Body of pancreas (tissue), 4 donors: ENCODE measurements around the gene SLC25A21. TPM values are rescaled to one million over a fixed set of nuclear protein-coding genes. Genes with fewer than 3 reads are reported as not detected.

Experiments used
- ATAC-seq: fragments of 150-250 bp; one replicate; pipeline ENCODE4 v1.9.1; 2016
- DNase-seq, 4 donors: peaks; one replicate each; pipeline ENCODE4 v3.0.0-alpha.2; 2019
- H3K27ac ChIP-seq, 4 donors: fragments of 200-600 bp; sonication (generic); 1 replicate in 3 of 4; 2 replicates in 1 of 4; pipeline versions ENCODE4 v1.5.1 to v1.6.1; 2016 to 2019; ENCODE audit warnings: mild to moderate bottlenecking in 1 of 4, mixed read lengths in 1 of 4, moderate library complexity in 1 of 4
- H3K27me3 ChIP-seq, 2 donors: fragments of 200-600 bp; sonication (generic); one replicate each; pipeline ENCODE4 v1.6.0; 2016; ENCODE audit warnings: mild to moderate bottlenecking in 1 of 2
- H3K36me3 ChIP-seq, 2 donors: fragments of 200-600 bp; sonication (generic); replicated peaks in 1 of 2; 2 replicates each; pipeline ENCODE4 v1.5.1; 2016; ENCODE audit warnings: low read depth in 2 of 2; ENCODE audit not compliant: insufficient read depth in 1 of 2
- H3K4me1 ChIP-seq: fragments of 200-600 bp; sonication (generic); one replicate; pipeline ENCODE4 v1.6.0; 2016
- H3K4me3 ChIP-seq, 2 donors: fragments of 200-600 bp; sonication (generic); 1 replicate in 1 of 2; 2 replicates in 1 of 2; pipeline ENCODE4 v1.5.1; 2016 to 2019
- H3K9me3 ChIP-seq, 3 donors: fragments of 200-600 bp; sonication (generic); 1 replicate in 2 of 3; 2 replicates in 1 of 3; pipeline ENCODE4 v1.5.1; 2016
- POLR2A ChIP-seq, 3 donors: fragments of 450-650 bp; IDR thresholded peaks; one replicate each; pipeline ENCODE4 v1.6.1; 2016; ENCODE audit warnings: antibody characterized with exemption in 3 of 3, mild to moderate bottlenecking in 2 of 3
- WGBS, 2 donors: methylation state at CpG; one replicate each; pipeline ENCODE4 v1.1.5; 2017; 5-methylcytosine and 5-hydroxymethylcytosine counted together
- intact Hi-C: fragments of 100-400 bp; cut with DNase I; formaldehyde crosslinking; loops from one replicate; pipeline ENCODE4 v1.15.1; 2023
- total RNA-seq, 2 donors: library from RNA; depleted of rRNA; stranded (reverse); fragments of >200 nt; gene quantifications; one replicate each; pipeline ENCODE4 v1.1.0, GENCODE V29; 2016
- TF ChIP-seq, protein P1 (sequence below), 7 experiments: fragments of 450-650 bp in 4 of 7; fragments of 200-600 bp in 3 of 7; sonication (generic) in 3 of 7; IDR thresholded peaks; one replicate each; pipeline ENCODE4 v1.5.1; 2016 to 2019; ENCODE audit warnings: antibody characterized with exemption in 7 of 7

SLC25A21 gene
- total RNA-seq, 2 donors from 2014 or later, result not detected

DNA sequence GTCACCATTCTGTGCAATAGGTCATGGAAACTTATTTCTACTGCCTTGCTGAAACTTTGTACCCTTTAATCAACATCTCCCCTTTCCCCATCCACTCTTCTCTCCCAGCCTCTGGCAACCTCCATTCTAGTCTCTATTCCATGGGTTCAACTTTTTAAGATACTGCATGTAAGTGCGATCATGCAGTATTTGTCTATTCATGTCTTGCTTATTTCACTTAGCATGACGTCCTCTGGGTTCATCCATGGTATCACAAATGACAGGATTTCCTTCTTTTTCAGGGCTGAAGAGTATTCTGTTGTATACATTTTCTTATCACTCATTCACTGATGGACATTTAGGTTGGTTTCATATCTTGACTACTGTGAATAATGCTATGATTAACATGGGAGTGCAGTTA lies 288.4 kb downstream of the SLC25A21 start:
- no peak overlapping the region for H3K4me3 ChIP-seq
- no peaks in the 10 kb centered on the region for H3K36me3 ChIP-seq
- ATAC-seq (no peak), DNase-seq (no peak)
- TF ChIP-seq POLR2A (IDR thresholded peaks at IDR 0.05), result no peak
- TF ChIP-seq, protein P1, sequence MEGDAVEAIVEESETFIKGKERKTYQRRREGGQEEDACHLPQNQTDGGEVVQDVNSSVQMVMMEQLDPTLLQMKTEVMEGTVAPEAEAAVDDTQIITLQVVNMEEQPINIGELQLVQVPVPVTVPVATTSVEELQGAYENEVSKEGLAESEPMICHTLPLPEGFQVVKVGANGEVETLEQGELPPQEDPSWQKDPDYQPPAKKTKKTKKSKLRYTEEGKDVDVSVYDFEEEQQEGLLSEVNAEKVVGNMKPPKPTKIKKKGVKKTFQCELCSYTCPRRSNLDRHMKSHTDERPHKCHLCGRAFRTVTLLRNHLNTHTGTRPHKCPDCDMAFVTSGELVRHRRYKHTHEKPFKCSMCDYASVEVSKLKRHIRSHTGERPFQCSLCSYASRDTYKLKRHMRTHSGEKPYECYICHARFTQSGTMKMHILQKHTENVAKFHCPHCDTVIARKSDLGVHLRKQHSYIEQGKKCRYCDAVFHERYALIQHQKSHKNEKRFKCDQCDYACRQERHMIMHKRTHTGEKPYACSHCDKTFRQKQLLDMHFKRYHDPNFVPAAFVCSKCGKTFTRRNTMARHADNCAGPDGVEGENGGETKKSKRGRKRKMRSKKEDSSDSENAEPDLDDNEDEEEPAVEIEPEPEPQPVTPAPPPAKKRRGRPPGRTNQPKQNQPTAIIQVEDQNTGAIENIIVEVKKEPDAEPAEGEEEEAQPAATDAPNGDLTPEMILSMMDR (IDR thresholded peaks at IDR 0.05), result no peak
- intact Hi-C loops, result no loop called here
- no peak overlapping the region for H3K27ac ChIP-seq
- WGBS, 2 donors, result 64 to 84% methylated on average over 2 of the region's 2 CpGs
- H3K9me3 ChIP-seq, result peaks cover 0 to 6% (median 0%) of the 10 kb centered on the region in 3 donors
- no peaks in the 10 kb centered on the region for H3K27me3 ChIP-seq
- no peaks in the 10 kb centered on the region for H3K4me1 ChIP-seq

DNA sequence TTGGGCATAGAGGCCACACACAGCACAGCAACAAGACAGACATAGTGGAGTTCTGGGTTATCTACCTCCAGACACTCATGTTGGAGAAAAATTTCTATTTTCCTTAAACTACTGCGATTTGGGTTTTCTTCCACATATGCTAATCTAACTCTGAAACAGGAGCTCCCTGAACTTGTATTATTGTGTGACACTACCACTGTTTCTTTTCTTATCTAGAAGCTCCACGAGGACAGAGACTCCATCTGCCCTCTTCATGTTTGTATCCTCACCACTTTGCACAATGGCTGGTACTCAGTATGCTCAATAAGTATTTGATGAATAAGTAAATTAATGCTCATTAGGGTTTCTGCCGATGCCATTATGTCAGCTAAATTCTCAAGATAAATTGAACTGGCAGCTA lies 292.1 kb downstream of the SLC25A21 start:
- intact Hi-C loops, result no loop called here
- WGBS, 2 donors, result 40 to 43% methylated on average over 3 of the region's 3 CpGs
- Histone ChIP-seq H3K36me3 (no peaks in the 10 kb centered on the region), H3K27me3 (no peaks in the 10 kb centered on the region), H3K27ac (no peak overlapping the region), H3K4me1 (peaks cover under 1% of the 10 kb centered on the region), H3K4me3 (no peak overlapping the region), H3K9me3 (peaks cover 0 to 5% (median 0%) of the 10 kb centered on the region in 3 donors)
- ATAC-seq, result no peak
- no peak for DNase-seq
- no peak for TF ChIP-seq POLR2A (IDR thresholded peaks at IDR 0.05)
- TF ChIP-seq, protein P1 (IDR thresholded peaks at IDR 0.05), result no peak

DNA sequence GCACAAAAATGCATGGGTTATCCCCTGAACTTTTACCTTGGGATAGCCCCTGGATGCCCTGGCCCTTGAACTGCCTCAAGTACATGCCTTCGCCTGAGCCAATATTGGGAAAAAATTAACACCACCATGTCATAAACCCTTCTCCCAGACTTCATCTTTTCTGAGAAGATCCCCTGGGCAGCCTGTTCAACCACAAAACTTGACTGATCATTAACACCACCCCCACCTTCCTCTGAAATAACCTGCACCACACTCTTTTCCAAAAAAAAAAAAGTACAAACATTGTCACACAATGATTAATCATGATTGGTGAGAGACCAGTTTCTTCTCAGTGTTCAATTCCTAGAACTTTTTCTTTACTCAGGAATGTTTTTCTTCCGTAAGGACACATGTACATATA lies 292.8 kb downstream of the SLC25A21 start:
- H3K27ac ChIP-seq, result no peak overlapping the region
- no peak overlapping the region for H3K4me3 ChIP-seq
- intact Hi-C loops, result no loop called here
- H3K4me1 ChIP-seq, result peaks cover 7% of the 10 kb centered on the region
- H3K27me3 ChIP-seq, result no peaks in the 10 kb centered on the region
- no peaks in the 10 kb centered on the region for H3K36me3 ChIP-seq
- H3K9me3 ChIP-seq, result no peaks in the 10 kb centered on the region
- TF ChIP-seq, protein P1 (IDR thresholded peaks at IDR 0.05), result no peak
- no peak for TF ChIP-seq POLR2A (IDR thresholded peaks at IDR 0.05)
- no peak for DNase-seq
- WGBS, 2 donors, result 24 to 44% methylated on average over 2 of the region's 2 CpGs
- no peak for ATAC-seq

DNA sequence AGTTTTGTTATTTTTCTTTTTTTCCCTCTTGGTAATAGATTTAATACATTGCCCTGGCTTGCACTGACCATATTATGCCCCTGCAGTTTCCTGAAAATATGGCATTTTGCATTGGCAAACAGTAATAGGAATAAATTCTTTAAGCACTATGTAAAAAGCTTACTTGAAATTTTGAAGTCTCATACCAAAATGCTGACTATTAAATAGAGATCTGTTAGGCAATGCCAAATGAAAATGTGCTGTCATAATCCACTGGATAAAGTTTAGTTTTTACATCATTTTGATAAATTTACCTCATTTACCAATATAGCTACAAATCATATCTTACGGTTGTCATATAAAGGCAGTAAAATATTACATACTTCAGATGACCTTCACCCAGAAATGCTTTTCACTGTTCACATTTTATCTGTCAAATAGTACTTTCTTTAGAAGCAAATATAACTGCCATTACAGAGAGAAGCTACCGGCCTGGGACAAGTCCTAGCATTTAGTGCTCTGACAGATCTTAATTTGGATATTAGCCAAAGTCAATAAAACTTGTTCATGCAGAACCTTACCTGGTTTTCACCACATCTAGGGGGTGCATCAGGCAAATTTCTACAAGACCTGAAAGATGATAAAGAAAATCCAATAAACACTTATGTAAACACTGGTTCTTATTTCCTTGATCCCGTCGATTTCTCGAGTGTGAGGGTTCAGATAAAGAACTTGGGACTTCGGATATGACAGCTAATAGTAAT lies 297.8 kb downstream of the SLC25A21 start:
- Histone ChIP-seq H3K36me3 (no peaks in the 10 kb centered on the region), H3K27ac (no peak overlapping the region), H3K4me3 (no peak overlapping the region), H3K4me1 (peaks cover 7% of the 10 kb centered on the region), H3K9me3 (no peaks in the 10 kb centered on the region), H3K27me3 (no peaks in the 10 kb centered on the region)
- DNase-seq, result no peak
- TF ChIP-seq, protein P1 (IDR thresholded peaks at IDR 0.05), result no peak
- no peak for TF ChIP-seq POLR2A (IDR thresholded peaks at IDR 0.05)
- 19 to 29% methylated on average over 6 of the region's 6 CpGs for WGBS, 2 donors
- no peak for ATAC-seq
- intact Hi-C loops, result no loop called here

DNA sequence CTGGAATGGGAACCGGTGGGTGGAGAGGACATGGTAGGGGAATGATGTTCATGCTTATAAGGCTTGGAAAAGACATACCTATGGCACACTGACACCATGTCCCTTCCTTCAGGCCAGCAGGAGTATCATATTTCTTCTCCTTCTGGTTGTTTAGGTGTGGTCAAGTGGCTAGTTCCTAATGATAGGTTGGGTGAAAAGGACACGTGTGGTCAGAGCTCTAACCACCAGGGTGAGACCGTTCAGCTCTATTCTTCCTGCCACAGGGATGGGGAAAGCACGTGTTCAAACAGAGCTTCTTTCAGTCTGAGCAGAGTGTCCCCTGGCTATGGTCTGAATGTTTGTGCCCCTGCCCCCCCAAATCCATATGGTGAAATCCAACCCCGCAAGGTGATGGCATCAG lies 301.6 kb downstream of the SLC25A21 start:
- Histone ChIP-seq H3K27me3 (no peaks in the 10 kb centered on the region), H3K4me1 (peaks cover 7% of the 10 kb centered on the region), H3K4me3 (no peak overlapping the region), H3K27ac (no peak overlapping the region), H3K9me3 (no peaks in the 10 kb centered on the region), H3K36me3 (no peaks in the 10 kb centered on the region)
- ATAC-seq, result no peak
- TF ChIP-seq, protein P1 (IDR thresholded peaks at IDR 0.05), result no peak
- TF ChIP-seq POLR2A (IDR thresholded peaks at IDR 0.05), result no peak
- intact Hi-C loops, result no loop called here
- WGBS, 2 donors, result 65 to 69% methylated on average over 5 of the region's 5 CpGs
- no peak for DNase-seq
